Right kidney (tissue), 1 donor: ENCODE results near the gene GALNT16.

ENCODE experiments used
- DNase-seq: peaks from one replicate; pipeline ENCODE4 v3.0.0-alpha.2; 2016

Gene GALNT16

GRCh38 chr14:69342928-69343525 is 83.1 kb downstream of the GALNT16 start:
- no peak for DNase-seq

GRCh38 chr14:69344171-69344570 is 84.2 kb downstream of the GALNT16 start:
- no peak for DNase-seq

- no peak for DNase-seq
Measured at GRCh38 chr14:69345402-69345801, 85.4 kb downstream of the GALNT16 start.

- no peak for DNase-seq
Measured at GRCh38 chr14:69346710-69347109, 86.8 kb downstream of the GALNT16 start.

GRCh38 chr14:69349091-69349777 is 89.3 kb downstream of the GALNT16 start:
- DNase-seq: no peak

- DNase-seq: no peak
Measured at GRCh38 chr14:69350892-69351291, 90.9 kb downstream of the GALNT16 start.

GRCh38 chr14:69351385-69351784 is 91.4 kb downstream of the GALNT16 start:
- DNase-seq: no peak

GRCh38 chr14:69351911-69352310 is 92.0 kb downstream of the GALNT16 start:
- DNase-seq: no peak

GRCh38 chr14:69353168-69353567 is 93.2 kb downstream of the GALNT16 start:
- DNase-seq: no peak

GRCh38 chr14:69354383-69355153 is 94.6 kb downstream of the GALNT16 start:
- no peak for DNase-seq

GRCh38 chr14:69355154-69355597 is 95.2 kb downstream of the GALNT16 start:
- DNase-seq: no peak

- DNase-seq: no peak
Measured at GRCh38 chr14:69355607-69356281, 95.8 kb downstream of the GALNT16 start.

GRCh38 chr14:69356903-69357543 is 97.1 kb downstream of the GALNT16 start:
- no peak for DNase-seq

- no peak for DNase-seq
Measured at GRCh38 chr14:69357544-69358200, 97.7 kb downstream of the GALNT16 start.

GRCh38 chr14:69358233-69358963 is 98.4 kb downstream of the GALNT16 start:
- no peak for DNase-seq

- DNase-seq: no peak
Measured at GRCh38 chr14:69358966-69359365, 99.0 kb downstream of the GALNT16 start.

GRCh38 chr14:69360438-69361108 is 100.6 kb downstream of the GALNT16 start:
- no peak for DNase-seq

GRCh38 chr14:69363055-69363454 is 103.1 kb downstream of the GALNT16 start:
- DNase-seq: no peak

- no peak for DNase-seq
Measured at GRCh38 chr14:69363964-69364363, 104.0 kb downstream of the GALNT16 start.

- DNase-seq: no peak
Measured at GRCh38 chr14:69364378-69364777, 104.4 kb downstream of the GALNT16 start.
